ENCODE measurements around the gene TIGIT. TPM values are rescaled to one million over a fixed set of nuclear protein-coding genes. Genes with fewer than 3 reads are reported as not detected.

TIGIT gene
- total and polyA plus RNA-seq, 10 of the 15 experiments (the other 5 are each of a cell fraction or from before 2014, with no cell fraction given): 0.08 to 4.7 (median 0.94) TPM

GRCh38 chr3:114327665-114328064, 33.8 kb downstream of the TIGIT start (continued):
- no peak for TF ChIP-seq REST (IDR thresholded peaks at IDR 0.05; ENCODE audit: low read depth, low read length)
- TF ChIP-seq IRF3 (IDR thresholded peaks at IDR 0.05): no peak
- TF ChIP-seq EP300 (IDR thresholded peaks at IDR 0.05; ENCODE audit: borderline replicate concordance in 1 of 2, control insufficient read depth in 1 of 2, low read depth in 2 of 2, low read length in 2 of 2): peak in 1 of 2 experiments; percentile 54; a peak in 2 of 4 replicates
- TF ChIP-seq, protein P1, sequence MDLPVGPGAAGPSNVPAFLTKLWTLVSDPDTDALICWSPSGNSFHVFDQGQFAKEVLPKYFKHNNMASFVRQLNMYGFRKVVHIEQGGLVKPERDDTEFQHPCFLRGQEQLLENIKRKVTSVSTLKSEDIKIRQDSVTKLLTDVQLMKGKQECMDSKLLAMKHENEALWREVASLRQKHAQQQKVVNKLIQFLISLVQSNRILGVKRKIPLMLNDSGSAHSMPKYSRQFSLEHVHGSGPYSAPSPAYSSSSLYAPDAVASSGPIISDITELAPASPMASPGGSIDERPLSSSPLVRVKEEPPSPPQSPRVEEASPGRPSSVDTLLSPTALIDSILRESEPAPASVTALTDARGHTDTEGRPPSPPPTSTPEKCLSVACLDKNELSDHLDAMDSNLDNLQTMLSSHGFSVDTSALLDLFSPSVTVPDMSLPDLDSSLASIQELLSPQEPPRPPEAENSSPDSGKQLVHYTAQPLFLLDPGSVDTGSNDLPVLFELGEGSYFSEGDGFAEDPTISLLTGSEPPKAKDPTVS (IDR thresholded peaks at IDR 0.05; ENCODE audit: low read depth, low read length): no peak
- TF ChIP-seq, protein P2, sequence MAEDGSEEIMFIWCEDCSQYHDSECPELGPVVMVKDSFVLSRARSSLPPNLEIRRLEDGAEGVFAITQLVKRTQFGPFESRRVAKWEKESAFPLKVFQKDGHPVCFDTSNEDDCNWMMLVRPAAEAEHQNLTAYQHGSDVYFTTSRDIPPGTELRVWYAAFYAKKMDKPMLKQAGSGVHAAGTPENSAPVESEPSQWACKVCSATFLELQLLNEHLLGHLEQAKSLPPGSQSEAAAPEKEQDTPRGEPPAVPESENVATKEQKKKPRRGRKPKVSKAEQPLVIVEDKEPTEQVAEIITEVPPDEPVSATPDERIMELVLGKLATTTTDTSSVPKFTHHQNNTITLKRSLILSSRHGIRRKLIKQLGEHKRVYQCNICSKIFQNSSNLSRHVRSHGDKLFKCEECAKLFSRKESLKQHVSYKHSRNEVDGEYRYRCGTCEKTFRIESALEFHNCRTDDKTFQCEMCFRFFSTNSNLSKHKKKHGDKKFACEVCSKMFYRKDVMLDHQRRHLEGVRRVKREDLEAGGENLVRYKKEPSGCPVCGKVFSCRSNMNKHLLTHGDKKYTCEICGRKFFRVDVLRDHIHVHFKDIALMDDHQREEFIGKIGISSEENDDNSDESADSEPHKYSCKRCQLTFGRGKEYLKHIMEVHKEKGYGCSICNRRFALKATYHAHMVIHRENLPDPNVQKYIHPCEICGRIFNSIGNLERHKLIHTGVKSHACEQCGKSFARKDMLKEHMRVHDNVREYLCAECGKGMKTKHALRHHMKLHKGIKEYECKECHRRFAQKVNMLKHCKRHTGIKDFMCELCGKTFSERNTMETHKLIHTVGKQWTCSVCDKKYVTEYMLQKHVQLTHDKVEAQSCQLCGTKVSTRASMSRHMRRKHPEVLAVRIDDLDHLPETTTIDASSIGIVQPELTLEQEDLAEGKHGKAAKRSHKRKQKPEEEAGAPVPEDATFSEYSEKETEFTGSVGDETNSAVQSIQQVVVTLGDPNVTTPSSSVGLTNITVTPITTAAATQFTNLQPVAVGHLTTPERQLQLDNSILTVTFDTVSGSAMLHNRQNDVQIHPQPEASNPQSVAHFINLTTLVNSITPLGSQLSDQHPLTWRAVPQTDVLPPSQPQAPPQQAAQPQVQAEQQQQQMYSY (CRISPR knock-in tag; IDR thresholded peaks at IDR 0.05): no peak
- no peak for TF ChIP-seq KLF5 (IDR thresholded peaks at IDR 0.05; ENCODE audit: partially characterized antibody)
- TF ChIP-seq ZNF24 (IDR thresholded peaks at IDR 0.05): no peak
- TF ChIP-seq, protein P3, sequence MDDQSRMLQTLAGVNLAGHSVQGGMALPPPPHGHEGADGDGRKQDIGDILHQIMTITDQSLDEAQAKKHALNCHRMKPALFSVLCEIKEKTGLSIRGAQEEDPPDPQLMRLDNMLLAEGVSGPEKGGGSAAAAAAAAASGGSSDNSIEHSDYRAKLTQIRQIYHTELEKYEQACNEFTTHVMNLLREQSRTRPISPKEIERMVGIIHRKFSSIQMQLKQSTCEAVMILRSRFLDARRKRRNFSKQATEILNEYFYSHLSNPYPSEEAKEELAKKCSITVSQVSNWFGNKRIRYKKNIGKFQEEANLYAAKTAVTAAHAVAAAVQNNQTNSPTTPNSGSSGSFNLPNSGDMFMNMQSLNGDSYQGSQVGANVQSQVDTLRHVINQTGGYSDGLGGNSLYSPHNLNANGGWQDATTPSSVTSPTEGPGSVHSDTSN (IDR thresholded peaks at IDR 0.05; ENCODE audit: insufficient replicate concordance, low read depth, low read length): no peak

Measured in GM12878 (cell line).